GM20431 (cell line): Measurements from ENCODE around the gene KREMEN2.

Source experiments
- in situ Hi-C: fragments of 300-500 bp; cut with MseI, MboI; formaldehyde crosslinking; loops from one replicate; pipeline ENCODE4 v1.15.0; 2020; ENCODE audit warnings: low sequenced_read_pairs; ENCODE audit not compliant: unreplicated experiment

Gene KREMEN2

GRCh38 chr16:2992383-2993081 lies 28.5 kb downstream of the KREMEN2 start:
- in situ Hi-C loops: no loop called here

- in situ Hi-C loops: no loop called here
Measured at GRCh38 chr16:2996298-2996697, 32.2 kb downstream of the KREMEN2 start.

GRCh38 chr16:2999929-3000328 lies 35.9 kb downstream of the KREMEN2 start:
- in situ Hi-C loops: no loop called here

GRCh38 chr16:3000540-3000939 lies 36.5 kb downstream of the KREMEN2 start:
- in situ Hi-C loops: no loop called here

GRCh38 chr16:3001316-3001715 lies 37.2 kb downstream of the KREMEN2 start:
- in situ Hi-C loops: no loop called here

GRCh38 chr16:3003582-3004270 lies 39.7 kb downstream of the KREMEN2 start:
- in situ Hi-C loops: no loop called here

- in situ Hi-C loops: no loop called here
Measured at GRCh38 chr16:3004319-3004718, 40.2 kb downstream of the KREMEN2 start.

- in situ Hi-C loops: no loop called here
Measured at GRCh38 chr16:3004781-3005284, 40.8 kb downstream of the KREMEN2 start.

GRCh38 chr16:3007059-3007956 lies 43.2 kb downstream of the KREMEN2 start:
- in situ Hi-C loops: no loop called here

GRCh38 chr16:3007957-3008689 lies 44.0 kb downstream of the KREMEN2 start:
- in situ Hi-C loops: no loop called here

- in situ Hi-C loops: no loop called here
Measured at GRCh38 chr16:3008690-3009037, 44.6 kb downstream of the KREMEN2 start.

GRCh38 chr16:3009568-3010390 lies 45.7 kb downstream of the KREMEN2 start:
- in situ Hi-C loops: no loop called here

- in situ Hi-C loops: no loop called here
Measured at GRCh38 chr16:3010510-3010909, 46.4 kb downstream of the KREMEN2 start.

GRCh38 chr16:3012246-3012645 lies 48.2 kb downstream of the KREMEN2 start:
- in situ Hi-C loops: no loop called here

GRCh38 chr16:3012828-3013420 lies 48.8 kb downstream of the KREMEN2 start, which contains the start of gene CLDN9:
Gene CLDN9 (plus strand): TSS chr16:3012923. CDS start chr16:3013363, 440 bp downstream.
- in situ Hi-C loops: no loop called here

GRCh38 chr16:3013491-3013951 lies 49.4 kb downstream of the KREMEN2 start:
- in situ Hi-C loops: no loop called here

GRCh38 chr16:3013998-3014690 lies 50.1 kb downstream of the KREMEN2 start:
- in situ Hi-C loops: no loop called here

- in situ Hi-C loops: no loop called here
Measured at GRCh38 chr16:3014971-3015370, 50.9 kb downstream of the KREMEN2 start.
